Psoas muscle (tissue), 8 donors: Measurements from ENCODE around the gene RASD1. TPM values are rescaled to one million over a fixed set of nuclear protein-coding genes. Genes with fewer than 3 reads are reported as not detected.

Experiments
- ATAC-seq, 4 donors: fragments of 200-7000 bp; cut with Tn5 transposase; one replicate each; pipeline ENCODE4 v1.9.1; 2020; ENCODE audit warnings: moderate library complexity in 3 of 4, mild to moderate bottlenecking in 2 of 4
- DNase-seq, 2 donors: peaks; one replicate each; pipeline ENCODE4 v3.0.0-alpha.2; 2020
- H3K27ac ChIP-seq: fragments of 200-600 bp; one replicate; pipeline ENCODE4 v1.8.0; 2022
- H3K27me3 ChIP-seq, 3 donors: fragments of 200-600 bp in 1 of 3; one replicate each; pipeline versions ENCODE4 v1.6.1 to v1.8.0; 2013 to 2022; ENCODE audit warnings: low read length in 2 of 3, mild to moderate bottlenecking in 2 of 3, moderate library complexity in 1 of 3; ENCODE audit not compliant: insufficient read depth in 3 of 3
- H3K36me3 ChIP-seq, 2 donors: fragments of 200-600 bp in 1 of 2; one replicate each; pipeline versions ENCODE4 v1.6.1 to v1.8.0; 2013 to 2022; ENCODE audit warnings: low read depth in 1 of 2, mild to moderate bottlenecking in 1 of 2, moderate library complexity in 1 of 2; ENCODE audit not compliant: insufficient read depth in 1 of 2
- H3K4me1 ChIP-seq: fragments of 200-600 bp; one replicate; pipeline ENCODE4 v1.8.0; 2022
- H3K4me3 ChIP-seq: fragments of 200-600 bp; one replicate; pipeline ENCODE4 v1.8.0; 2022; ENCODE audit warnings: mild to moderate bottlenecking
- H3K9me3 ChIP-seq: fragments of 200-600 bp; one replicate; pipeline ENCODE4 v1.8.0; 2022
- CTCF ChIP-seq: fragments of 200-600 bp; IDR thresholded peaks from one replicate; pipeline ENCODE4 v1.8.0; 2022; ENCODE audit warnings: antibody characterized with exemption
- WGBS, 3 donors: extraction: QIAGEN DNeasy Blood & Tissue Kit; methylation state at CpG; one replicate each; pipeline versions ENCODE4 v1.1.6 to v1.1.7; 2013; 5-methylcytosine and 5-hydroxymethylcytosine counted together
- intact Hi-C, 2 donors: fragments of 100-400 bp; cut with DNase I; formaldehyde crosslinking; loops; one replicate each; pipeline versions ENCODE4 v1.11.0 to v1.14.2; 2022
- polyA plus RNA-seq, 3 donors: library from polyadenylated mRNA; stranded (reverse); fragments of 200-250 nt; gene quantifications; one replicate each; pipeline ENCODE4 v1.2.3, GENCODE V29; 2013
- total RNA-seq, 4 donors: library from RNA; stranded (reverse); fragmentation: NEBNext Ultra II Directional in 2 of 4; extraction: Animal tissue kit (Norgen Biotek cat#: 25700) in 2 of 4; gene quantifications; one replicate each; pipeline versions ENCODE4 v1.2.1 to v1.2.4, GENCODE V29; 2021 to 2023
- donor health status: healthy with polysubstance abuse.
- donor health status: DM: no; HTN: no; CAD: no; lungs with moderate emphysema.
- donor health status: Bipolar disorder and iron deficiency.
- donor health status: healthy.
- donor health status: DM: yes; HTN: yes; CAD: no.
- donor health status: DM: no; HTN: no; CAD: no.
- donor health status: DM: no; HTN: no; CAD: no.
- donor health status: DM: yes; HTN: yes; CAD: no.

RASD1 gene
- total and polyA plus RNA-seq, 7 donors: 4.4 to 436 (median 26.5) TPM

GRCh38 chr17:17542906-17543635, 46.9 kb upstream of the RASD1 start:
- 79 to 92% (median 80%) methylated on average over 22 of the region's 22 CpGs for WGBS, 3 donors
- intact Hi-C loops: no loop called here
- Histone ChIP-seq H3K36me3 (no peaks in the 10 kb centered on the region), H3K4me1 (peaks cover 7% of the 10 kb centered on the region), H3K27me3 (no peaks in the 10 kb centered on the region), H3K4me3 (no peak overlapping the region), H3K9me3 (no peaks in the 10 kb centered on the region), H3K27ac (no peak overlapping the region)
- DNase-seq: peak in 1 of 2 donors; percentile 23
- ATAC-seq: no peak
- TF ChIP-seq CTCF: no peak

- intact Hi-C loops: no loop called here
- peak; percentile 7 to 51 for DNase-seq
- WGBS, 3 donors: 58 to 78% (median 78%) methylated on average over 5 of the region's 5 CpGs
- H3K27me3 ChIP-seq: no peaks in the 10 kb centered on the region
- H3K4me3 ChIP-seq: no peak overlapping the region
- no peak overlapping the region for H3K27ac ChIP-seq
- no peak for TF ChIP-seq CTCF
- no peaks in the 10 kb centered on the region for H3K9me3 ChIP-seq
- H3K4me1 ChIP-seq: peaks cover 7% of the 10 kb centered on the region
- H3K36me3 ChIP-seq: no peaks in the 10 kb centered on the region
- no peak for ATAC-seq
Measured at GRCh38 chr17:17541640-17542001, 45.4 kb upstream of the RASD1 start.

GRCh38 chr17:17540935-17541639, 44.9 kb upstream of the RASD1 start:
- ATAC-seq: no peak
- no peak overlapping the region for H3K4me3 ChIP-seq
- no peak for TF ChIP-seq CTCF
- no peaks in the 10 kb centered on the region for H3K9me3 ChIP-seq
- WGBS, 3 donors: 53 to 69% (median 61%) methylated on average over 23 of the region's 23 CpGs
- no peaks in the 10 kb centered on the region for H3K36me3 ChIP-seq
- peaks cover 9% of the 10 kb centered on the region for H3K4me1 ChIP-seq
- peak; percentile 9 to 42 for DNase-seq
- no peaks in the 10 kb centered on the region for H3K27me3 ChIP-seq
- H3K27ac ChIP-seq: no peak overlapping the region
- intact Hi-C loops: no loop called here

GRCh38 chr17:17540278-17540906, 44.2 kb upstream of the RASD1 start:
- WGBS, 3 donors: 60 to 75% (median 64%) methylated on average over 14 to 15 of the region's 15 CpGs
- intact Hi-C loops: no loop called here
- no peak for TF ChIP-seq CTCF
- peaks cover 16% of the 10 kb centered on the region for H3K4me1 ChIP-seq
- H3K27me3 ChIP-seq: no peaks in the 10 kb centered on the region
- H3K36me3 ChIP-seq: no peaks in the 10 kb centered on the region
- no peak overlapping the region for H3K27ac ChIP-seq
- H3K4me3 ChIP-seq: no peak overlapping the region
- DNase-seq (peak; percentile 11 to 53), ATAC-seq (no peak)
- H3K9me3 ChIP-seq: no peaks in the 10 kb centered on the region
